GM21381 (cell line): ENCODE data around the gene CIAO2A.
A peak's percentile ranks its signal among the peaks of the same experiment; 100 is the strongest.
"Not testable (repeated sequence)": the region's sequence is repeated elsewhere in the genome, so short reads cannot be mapped to it uniquely, and the experiment has no call there.

Source experiments
- ATAC-seq: cut with Tn5 transposase; IDR thresholded peaks from one replicate; pipeline ENCODE4 v1.9.1; 2021; ENCODE audit warnings: mild to moderate bottlenecking, moderate library complexity; ENCODE audit not compliant: unreplicated experiment

Gene CIAO2A

GRCh38 chr15:64112073-64112772 is 18.6 kb upstream of the CIAO2A start:
- no peak for ATAC-seq

- no peak for ATAC-seq
Observed at GRCh38 chr15:64111679-64112050, 18.0 kb upstream of the CIAO2A start.

GRCh38 chr15:64110950-64111678 is 17.5 kb upstream of the CIAO2A start:
- no peak for ATAC-seq

- not testable (repeated sequence) for ATAC-seq
Observed at GRCh38 chr15:64110108-64110701, 16.6 kb upstream of the CIAO2A start.

- no peak for ATAC-seq
Observed at GRCh38 chr15:64107337-64107736, 13.7 kb upstream of the CIAO2A start.

- ATAC-seq = no peak
Observed at GRCh38 chr15:64105113-64105704, 11.6 kb upstream of the CIAO2A start.

GRCh38 chr15:64102497-64102896 is 8.9 kb upstream of the CIAO2A start:
- no peak for ATAC-seq

GRCh38 chr15:64100958-64101357 is 7.3 kb upstream of the CIAO2A start:
- no peak for ATAC-seq

- ATAC-seq = no peak
Observed at GRCh38 chr15:64099379-64099778, 5.7 kb upstream of the CIAO2A start.

- no peak for ATAC-seq
Observed at GRCh38 chr15:64096668-64097384, 3.2 kb upstream of the CIAO2A start.

- ATAC-seq = peak; percentile 42
Observed at GRCh38 chr15:64095795-64096667, 2.4 kb upstream of the CIAO2A start, which contains the start of gene SNX1. Gene SNX1 (plus strand): TSS chr15:64095982. CDS start chr15:64096014, 32 bp downstream.

GRCh38 chr15:64095431-64095794 is 1.8 kb upstream of the CIAO2A start:
- ATAC-seq = no peak

GRCh38 chr15:64092864-64093626 is 593 bp downstream of the CIAO2A start:
- no peak for ATAC-seq

GRCh38 chr15:64092075-64092820 is 1.4 kb downstream of the CIAO2A start:
- ATAC-seq = no peak

- no peak for ATAC-seq
Observed at GRCh38 chr15:64090527-64090926, 3.1 kb downstream of the CIAO2A start.

- no peak for ATAC-seq
Observed at GRCh38 chr15:64089543-64090280, 3.9 kb downstream of the CIAO2A start.

- no peak for ATAC-seq
Observed at GRCh38 chr15:64082757-64083156, 10.9 kb downstream of the CIAO2A start.

- not testable (repeated sequence) for ATAC-seq
Observed at GRCh38 chr15:64073496-64073895, 20.1 kb downstream of the CIAO2A start.
